Neural cell (in vitro differentiated cells): Measurements from ENCODE around the gene DSTN.

Experiments
- CTCF ChIP-seq: fragments of 450-650 bp; IDR thresholded peaks from 2 replicates; pipeline ENCODE4 v1.5.1; 2014; ENCODE audit warnings: antibody characterized with exemption, mild to moderate bottlenecking, moderate library complexity; ENCODE audit not compliant: poor library complexity, severe bottlenecking
- EP300 ChIP-seq: fragments of 450-650 bp; conservative IDR thresholded peaks from 2 replicates; pipeline ENCODE4 v1.6.1; 2014; ENCODE audit warnings: antibody characterized with exemption, mild to moderate bottlenecking, moderate library complexity; ENCODE audit not compliant: poor library complexity, severe bottlenecking
- EZH2 ChIP-seq: fragments of 200-600, 300-800 bp; shearing (Covaris generic), sonication (generic); IDR thresholded peaks from 2 replicates; pipeline ENCODE4 v1.6.1; 2014; ENCODE audit warnings: antibody characterized with exemption, low read length, borderline replicate concordance, mild to moderate bottlenecking; ENCODE audit not compliant: insufficient read depth, poor library complexity, severe bottlenecking
- MXI1 ChIP-seq: fragments of 450-650 bp; conservative IDR thresholded peaks from 2 replicates; pipeline ENCODE4 v1.6.1; 2014; ENCODE audit warnings: antibody characterized with exemption, mild to moderate bottlenecking; ENCODE audit not compliant: poor library complexity, severe bottlenecking
- POLR2AphosphoS5 ChIP-seq: IDR thresholded peaks from 2 replicates; pipeline ENCODE4 v1.6.1; 2012
- RAD21 ChIP-seq: fragments of 450-650 bp; conservative IDR thresholded peaks from 2 replicates; pipeline ENCODE4 v1.6.1; 2014; ENCODE audit warnings: antibody characterized with exemption, mild to moderate bottlenecking, moderate library complexity
- REST ChIP-seq: IDR thresholded peaks from 2 replicates; pipeline ENCODE4 v1.6.1; 2012; ENCODE audit warnings: borderline replicate concordance
- TAF1 ChIP-seq: IDR thresholded peaks from 2 replicates; pipeline ENCODE4 v1.6.1; 2012; ENCODE audit warnings: low read depth

GRCh38 chr20:17598013-17598550, 28.2 kb downstream of the DSTN start:
- no peak for TF ChIP-seq EZH2
- TF ChIP-seq MXI1 = no peak
- TF ChIP-seq REST = no peak
- TF ChIP-seq TAF1 = no peak
- no peak for TF ChIP-seq CTCF
- TF ChIP-seq POLR2AphosphoS5 = no peak
- no peak for TF ChIP-seq RAD21
- no peak for TF ChIP-seq EP300
